ENCODE data around the gene LHFPL6.

Gene LHFPL6

DNA sequence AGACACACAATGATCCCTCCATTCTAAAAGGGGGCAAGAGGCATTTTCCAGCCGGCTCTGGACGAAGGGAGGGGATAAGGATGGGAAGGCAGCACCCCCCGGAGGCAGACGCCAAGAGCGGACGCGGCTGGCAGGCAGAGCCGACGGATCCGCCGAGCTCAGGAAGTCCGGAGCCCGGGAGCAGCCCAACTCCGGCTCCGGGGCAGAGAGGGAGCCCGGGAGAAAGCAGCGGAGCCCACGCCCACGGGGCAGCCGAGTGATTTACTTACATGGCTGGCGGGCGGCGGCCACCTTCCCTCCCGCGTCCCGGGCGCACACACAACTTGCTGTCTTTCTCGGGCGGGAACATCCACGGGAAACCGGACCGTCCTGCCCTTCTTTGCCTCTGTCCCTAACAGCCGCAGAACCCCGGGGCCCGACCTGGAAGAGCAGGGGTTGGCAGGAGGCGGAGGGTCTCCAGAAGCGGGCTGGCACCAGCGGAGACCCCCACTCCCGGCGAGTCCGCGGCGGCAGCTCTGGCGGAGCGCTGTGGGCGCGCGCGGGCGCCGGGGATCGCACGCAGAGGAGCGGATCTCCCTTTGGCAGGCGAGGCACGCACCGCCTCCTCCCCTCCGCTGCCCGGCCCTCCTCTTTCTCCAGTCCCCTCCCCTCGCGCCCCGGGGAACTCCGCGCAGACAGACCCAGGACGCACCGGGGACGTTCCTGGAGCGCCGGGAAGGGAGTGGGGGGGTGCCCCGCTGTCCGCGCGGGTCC lies at the start of gene LHFPL6:
Gene LHFPL6, minus strand, starts transcription at position 580 of the 753 bp plus-strand sequence.
- DNase-seq (ENCODE audit: low read depth): peak; percentile 37

- no peak for DNase-seq (ENCODE audit: low read depth)
Observed at GRCh38 chr13:39646122-39646521, 43.1 kb upstream of the LHFPL6 start.

GRCh38 chr13:39641645-39642044 lies 38.7 kb upstream of the LHFPL6 start:
- DNase-seq (ENCODE audit: low read depth): no peak

GRCh38 chr13:39637890-39638289 lies 34.9 kb upstream of the LHFPL6 start:
- DNase-seq (ENCODE audit: low read depth): no peak

- DNase-seq (ENCODE audit: low read depth): no peak
Observed at GRCh38 chr13:39635564-39635963, 32.6 kb upstream of the LHFPL6 start.

DNA sequence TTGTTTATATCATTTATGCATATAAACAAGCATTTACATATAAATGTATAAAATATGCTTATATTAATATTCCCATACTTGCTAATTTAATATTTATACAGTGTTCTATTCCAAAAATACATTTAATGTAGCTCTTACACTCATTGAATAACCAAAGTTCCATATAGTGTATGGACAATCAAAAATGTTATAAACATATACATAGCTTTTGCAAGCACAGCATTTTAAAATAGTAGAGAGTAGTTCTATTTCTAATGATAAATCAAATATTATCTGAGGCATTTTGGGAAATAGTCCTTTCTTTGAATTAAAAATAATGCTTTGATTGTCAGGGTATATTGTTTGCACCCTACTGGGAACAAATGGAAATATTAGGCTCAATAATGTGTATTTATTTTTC lies 30.0 kb upstream of the LHFPL6 start:
- no peak for DNase-seq (ENCODE audit: low read depth)

- no peak for DNase-seq (ENCODE audit: low read depth)
Observed at GRCh38 chr13:39631307-39631706, 28.3 kb upstream of the LHFPL6 start.

- no peak for DNase-seq (ENCODE audit: low read depth)
Observed at GRCh38 chr13:39623466-39623865, 20.5 kb upstream of the LHFPL6 start.

DNA sequence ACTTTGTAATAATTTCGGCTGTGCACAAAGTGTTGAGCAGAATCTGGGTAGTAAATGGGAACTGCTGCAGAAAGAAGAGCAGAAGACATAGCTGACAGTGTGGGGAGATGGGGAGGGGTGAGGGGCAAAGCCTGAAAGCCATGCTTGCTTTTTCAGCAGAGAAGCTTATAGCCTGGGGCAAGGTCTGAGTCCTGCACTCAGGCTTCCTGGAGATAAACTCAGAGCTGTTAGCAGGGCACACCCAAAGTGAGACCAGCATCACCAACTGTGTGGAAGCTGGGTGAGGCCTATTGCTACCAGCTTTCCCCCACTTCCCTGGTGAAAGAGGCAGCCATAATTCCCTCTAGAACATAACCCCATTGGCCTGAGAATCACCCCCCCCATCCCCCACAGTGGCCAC lies 15.6 kb upstream of the LHFPL6 start:
- no peak for DNase-seq (ENCODE audit: low read depth)

DNA sequence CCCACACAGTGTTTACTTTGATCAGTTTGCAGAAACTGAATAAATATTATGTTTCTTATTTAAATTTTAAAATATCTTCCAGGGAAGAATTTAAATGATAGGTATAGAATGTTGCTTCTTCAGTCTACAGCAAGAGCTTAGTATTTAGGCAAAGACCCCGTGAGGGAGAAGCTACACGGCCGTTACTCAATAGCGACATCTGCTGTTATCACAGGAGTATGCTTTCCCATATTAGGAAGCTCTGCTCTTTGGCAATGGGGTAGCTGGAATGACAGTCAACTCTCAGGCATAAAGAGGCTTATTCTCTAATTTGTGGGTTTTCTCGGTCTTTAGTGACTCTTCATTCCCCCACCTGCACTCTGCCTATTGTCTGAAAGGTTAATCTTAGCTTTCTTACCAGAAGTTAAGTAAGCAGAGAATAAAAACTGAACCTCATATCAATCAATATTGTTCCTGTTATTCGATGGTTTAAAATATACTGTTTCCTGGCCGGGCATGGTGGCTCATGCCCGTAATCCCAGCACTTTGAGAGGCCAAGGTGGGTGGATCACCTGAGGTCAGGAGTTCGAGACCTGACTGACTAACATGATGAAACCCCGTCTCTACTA lies 13.2 kb upstream of the LHFPL6 start:
- DNase-seq (ENCODE audit: low read depth): no peak

DNA sequence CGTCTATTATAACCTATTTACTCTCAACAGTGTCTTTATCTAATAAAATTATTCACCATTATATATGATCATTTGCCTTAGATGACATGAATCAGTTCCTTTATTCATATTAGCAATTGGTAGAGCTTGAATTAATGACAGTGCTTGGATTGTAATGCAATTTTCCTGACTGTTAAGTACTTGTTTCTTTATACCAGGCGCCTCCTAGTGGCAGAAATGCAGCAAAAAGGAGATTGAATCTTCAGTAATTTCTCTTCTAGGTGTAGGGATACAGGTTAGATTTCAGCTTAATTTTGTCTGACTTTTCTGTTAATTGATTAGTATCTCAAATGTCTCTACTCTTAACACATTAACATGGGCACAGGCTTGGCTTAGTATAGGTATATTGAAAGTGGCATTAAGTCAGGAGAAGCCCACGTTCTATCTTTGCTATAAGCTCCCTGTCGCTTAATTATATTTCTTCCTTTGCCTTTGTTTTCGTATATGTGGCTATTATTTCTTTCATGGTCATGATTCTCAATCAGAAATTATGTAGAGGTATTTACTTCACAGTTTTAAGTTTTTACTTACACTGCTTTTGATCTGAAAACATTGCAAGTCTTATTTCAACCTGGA lies 9.1 kb upstream of the LHFPL6 start:
- no peak for DNase-seq (ENCODE audit: low read depth)

- no peak for DNase-seq (ENCODE audit: low read depth)
Observed at GRCh38 chr13:39607876-39608275, 4.9 kb upstream of the LHFPL6 start.

- DNase-seq (ENCODE audit: low read depth): no peak
Observed at GRCh38 chr13:39605677-39606320, 2.8 kb upstream of the LHFPL6 start.

DNA sequence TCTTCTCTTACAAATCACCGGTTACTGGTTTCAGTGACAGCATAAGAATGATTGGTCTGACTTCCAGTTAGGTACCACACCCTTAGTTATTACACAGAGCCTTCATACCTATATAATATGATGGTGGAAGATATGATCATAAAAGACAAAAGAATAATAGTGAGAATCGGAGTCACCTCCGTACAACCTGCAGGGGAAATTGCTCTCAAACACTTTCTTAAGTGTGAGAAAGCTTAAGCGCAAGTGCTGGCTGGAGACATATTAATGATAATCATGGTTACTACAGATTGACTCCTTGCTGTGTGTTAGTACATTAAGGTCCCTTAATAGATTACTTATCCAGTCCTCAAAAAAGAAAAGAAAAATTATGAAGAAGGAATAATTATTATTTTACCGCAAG lies 1.8 kb upstream of the LHFPL6 start:
- no peak for DNase-seq (ENCODE audit: low read depth)

DNA sequence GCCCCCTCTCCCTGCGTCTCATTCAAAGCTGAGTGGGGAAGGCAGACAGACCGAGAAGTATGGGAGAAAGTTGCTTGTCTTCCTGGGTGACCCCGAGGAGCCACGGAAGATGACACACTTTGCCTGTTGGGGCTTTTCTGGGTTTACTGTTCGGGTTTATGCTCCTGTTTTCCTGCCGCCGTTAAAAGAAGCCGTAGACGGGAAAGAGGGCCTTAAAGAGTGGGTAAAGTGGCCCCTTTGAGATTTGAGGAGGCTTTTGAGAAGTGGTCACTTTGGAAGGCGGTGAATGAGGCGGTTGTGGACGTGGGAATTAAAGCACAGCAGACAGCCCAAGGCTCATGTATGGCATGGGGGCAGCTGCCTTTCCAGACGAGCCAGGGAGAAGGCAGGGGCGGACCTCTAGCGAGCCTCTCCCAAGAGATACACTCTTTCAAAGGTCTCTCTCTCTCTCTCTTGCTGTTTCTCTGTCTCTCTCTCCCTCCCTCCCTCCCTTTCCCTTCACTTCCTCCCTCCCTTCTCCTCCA lies 493 bp upstream of the LHFPL6 start:
- DNase-seq (ENCODE audit: low read depth): no peak

- DNase-seq (ENCODE audit: low read depth): no peak
Observed at GRCh38 chr13:39602277-39602613, 748 bp downstream of the LHFPL6 start.

- no peak for DNase-seq (ENCODE audit: low read depth)
Observed at GRCh38 chr13:39601636-39602035, 1.4 kb downstream of the LHFPL6 start.

DNA sequence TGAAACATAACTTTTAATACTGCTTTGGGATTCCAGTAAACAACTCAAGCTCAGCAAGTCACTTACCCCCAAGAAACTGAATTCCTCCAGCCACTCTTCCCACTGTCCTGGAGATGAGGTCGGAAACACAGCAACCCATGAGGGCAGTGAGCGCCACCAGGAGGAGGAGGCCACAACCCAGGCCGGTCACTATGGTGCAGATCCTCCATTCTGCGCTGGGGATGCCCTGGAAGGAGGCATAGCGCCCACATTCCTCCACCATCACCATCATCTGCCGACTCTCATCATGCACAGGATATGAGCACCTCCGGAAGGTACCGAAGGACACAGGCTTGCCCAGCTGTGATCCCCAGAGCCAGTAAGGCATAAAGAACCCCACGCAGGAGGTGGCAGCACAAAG lies 2.2 kb downstream of the LHFPL6 start:
- DNase-seq (ENCODE audit: low read depth): no peak

GRCh38 chr13:39599842-39600241 lies 3.2 kb downstream of the LHFPL6 start:
- no peak for DNase-seq (ENCODE audit: low read depth)

DNA sequence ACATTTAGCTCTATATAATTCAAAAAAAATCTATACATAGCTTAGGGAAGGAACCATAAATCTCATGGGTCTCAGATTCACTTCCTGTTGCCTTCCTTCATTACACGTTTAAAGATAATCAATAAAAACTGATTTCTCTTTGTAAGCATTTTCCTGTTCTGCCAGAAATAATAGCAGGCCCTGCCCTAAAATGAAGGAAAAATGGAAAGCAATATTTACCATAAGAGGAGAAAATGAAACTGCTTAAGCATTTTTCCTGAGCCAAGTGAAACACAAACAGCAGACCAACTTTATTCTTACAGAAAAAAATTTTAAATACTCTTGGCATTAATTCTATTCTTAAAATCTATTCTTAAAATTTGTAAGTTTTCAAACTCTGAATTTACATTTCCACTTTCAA lies 4.0 kb downstream of the LHFPL6 start:
- no peak for DNase-seq (ENCODE audit: low read depth)

- DNase-seq (ENCODE audit: low read depth): no peak
Observed at GRCh38 chr13:39597838-39598237, 5.2 kb downstream of the LHFPL6 start.

DNA sequence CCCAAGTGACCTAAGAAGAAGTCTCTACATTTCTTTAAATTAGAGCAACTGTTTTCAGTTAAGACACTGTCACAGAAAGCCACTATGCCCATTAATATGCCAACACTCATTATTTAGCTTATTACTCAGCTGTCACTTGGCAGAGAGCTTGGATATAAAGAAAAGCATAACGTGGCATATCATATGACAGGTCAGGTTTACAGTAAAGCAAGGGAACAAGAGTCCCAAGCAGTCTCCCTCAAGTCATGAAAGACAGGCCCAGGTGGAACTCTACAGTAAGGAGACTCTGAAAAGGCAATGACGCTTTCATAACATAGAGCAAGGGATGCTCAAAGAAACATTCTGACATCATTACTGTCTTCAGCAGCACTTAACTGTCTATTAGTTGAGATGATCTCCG lies 6.3 kb downstream of the LHFPL6 start:
- DNase-seq (ENCODE audit: low read depth): no peak

DNA sequence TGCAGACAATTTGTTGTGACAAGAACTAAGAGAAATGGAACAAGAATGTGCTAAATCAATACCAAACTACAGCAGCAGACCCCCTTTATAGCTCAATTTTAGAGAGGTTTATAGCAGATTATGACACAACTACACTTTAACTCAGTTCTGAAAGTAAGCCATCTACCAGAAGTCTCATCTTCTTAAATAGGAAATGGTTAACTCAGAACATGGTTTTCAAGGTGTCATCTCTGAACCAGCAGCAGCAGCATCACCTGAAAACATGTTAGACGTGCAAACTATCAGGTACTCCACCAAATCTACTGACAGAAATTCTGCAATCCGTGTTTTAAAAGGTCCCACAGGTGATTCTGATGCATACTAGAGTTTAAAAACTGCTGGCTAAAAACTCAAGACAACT lies 6.8 kb downstream of the LHFPL6 start:
- DNase-seq (ENCODE audit: low read depth): no peak

Data from non-pigmented ciliary epithelial cell (primary cell).